Liver (tissue), 3 donors: ENCODE measurements around the gene PAK2.

Experiments used
- CTCF ChIP-seq: fragments of 150-350 bp; IDR thresholded peaks from 2 replicates; pipeline ENCODE4 v1.5.1; 2017; ENCODE audit warnings: improper control_type of control experiment, low read depth, low read length; ENCODE audit not compliant: missing input control
- SP1 ChIP-seq: IDR thresholded peaks from 2 replicates; pipeline ENCODE4 v1.6.1; 2018; ENCODE audit warnings: antibody characterized with exemption, mild to moderate bottlenecking
- donor health status: healthy.
- donor health status: healthy.

GRCh38 chr3:196708467-196708866, 31.2 kb upstream of the PAK2 start:
- TF ChIP-seq SP1, result no peak
- no peak for TF ChIP-seq CTCF
